ENCODE results near the gene HTRA3. TPM values are rescaled to one million over a fixed set of nuclear protein-coding genes. Genes with fewer than 3 reads are reported as not detected.

Gene HTRA3
- total RNA-seq, 2 donors from 2014 or later: 52.6 to 55.5 TPM

GRCh38 chr4:8297691-8298485 is 28.3 kb downstream of the HTRA3 start:
- H3K9me3 ChIP-seq: no peaks in the 10 kb centered on the region
- no peaks in the 10 kb centered on the region for H3K4me1 ChIP-seq (ENCODE audit: control insufficient read depth in 1 of 2, low read depth in 2 of 2)
- no peaks in the 10 kb centered on the region for H3K27me3 ChIP-seq (replicated peaks; ENCODE audit: insufficient read depth)
- DNase-seq (ENCODE audit: low spot score) (no peak), ATAC-seq (ENCODE audit: insufficient number of reproducible peaks, low FRiP score, low read depth) (no peak)
- no peak overlapping the region for H3K27ac ChIP-seq
- TF ChIP-seq CTCF (IDR thresholded peaks at IDR 0.05): no peak
- no peak overlapping the region for H3K4me3 ChIP-seq
- H3K36me3 ChIP-seq: no peaks in the 10 kb centered on the region

GRCh38 chr4:8300832-8301231 is 31.3 kb downstream of the HTRA3 start:
- DNase-seq (ENCODE audit: low spot score): no peak
- H3K27ac ChIP-seq: no peak overlapping the region
- H3K4me3 ChIP-seq: no peak overlapping the region
- TF ChIP-seq CTCF (IDR thresholded peaks at IDR 0.05): no peak
- H3K4me1 ChIP-seq (ENCODE audit: control insufficient read depth in 1 of 2, low read depth in 2 of 2): no peaks in the 10 kb centered on the region
- H3K36me3 ChIP-seq: no peaks in the 10 kb centered on the region
- no peaks in the 10 kb centered on the region for H3K27me3 ChIP-seq (replicated peaks; ENCODE audit: insufficient read depth)
- H3K9me3 ChIP-seq: no peaks in the 10 kb centered on the region
- no peak for ATAC-seq (ENCODE audit: insufficient number of reproducible peaks, low FRiP score, low read depth)

GRCh38 chr4:8301851-8302730 is 32.5 kb downstream of the HTRA3 start:
- H3K9me3 ChIP-seq: no peaks in the 10 kb centered on the region
- DNase-seq (ENCODE audit: low spot score) (no peak), ATAC-seq (ENCODE audit: insufficient number of reproducible peaks, low FRiP score, low read depth) (no peak)
- no peaks in the 10 kb centered on the region for H3K36me3 ChIP-seq
- no peak for TF ChIP-seq CTCF (IDR thresholded peaks at IDR 0.05)
- H3K27ac ChIP-seq: no peak overlapping the region
- peaks cover 0 to 7% of the 10 kb centered on the region in 2 donors for H3K4me1 ChIP-seq (ENCODE audit: control insufficient read depth in 1 of 2, low read depth in 2 of 2)
- H3K4me3 ChIP-seq: no peak overlapping the region
- no peaks in the 10 kb centered on the region for H3K27me3 ChIP-seq (replicated peaks; ENCODE audit: insufficient read depth)

- Histone ChIP-seq H3K27ac (no peak overlapping the region), H3K9me3 (no peaks in the 10 kb centered on the region), H3K36me3 (no peaks in the 10 kb centered on the region), H3K27me3 (replicated peaks; ENCODE audit: insufficient read depth) (no peaks in the 10 kb centered on the region), H3K4me3 (no peak overlapping the region), H3K4me1 (ENCODE audit: control insufficient read depth in 1 of 2, low read depth in 2 of 2) (peaks cover 0 to 7% of the 10 kb centered on the region in 2 donors)
- ATAC-seq (ENCODE audit: insufficient number of reproducible peaks, low FRiP score, low read depth) (no peak), DNase-seq (ENCODE audit: low spot score) (no peak)
- TF ChIP-seq CTCF (IDR thresholded peaks at IDR 0.05): no peak
These were observed 33.5 kb downstream of the HTRA3 start for GRCh38 chr4:8303081-8303480.

Data from thoracic aorta (tissue), 2 donors.